Measurements from ENCODE around the gene SPSB4. TPM values are rescaled to one million over a fixed set of nuclear protein-coding genes. Genes with fewer than 3 reads are reported as not detected.
"Not testable (repeated sequence)": the region's sequence is repeated elsewhere in the genome, so short reads cannot be mapped to it uniquely, and the experiment has no call there.

SPSB4 gene
- total and polyA plus RNA-seq, 9 donors: 13.1 to 29.8 (median 26.6) TPM

DNA sequence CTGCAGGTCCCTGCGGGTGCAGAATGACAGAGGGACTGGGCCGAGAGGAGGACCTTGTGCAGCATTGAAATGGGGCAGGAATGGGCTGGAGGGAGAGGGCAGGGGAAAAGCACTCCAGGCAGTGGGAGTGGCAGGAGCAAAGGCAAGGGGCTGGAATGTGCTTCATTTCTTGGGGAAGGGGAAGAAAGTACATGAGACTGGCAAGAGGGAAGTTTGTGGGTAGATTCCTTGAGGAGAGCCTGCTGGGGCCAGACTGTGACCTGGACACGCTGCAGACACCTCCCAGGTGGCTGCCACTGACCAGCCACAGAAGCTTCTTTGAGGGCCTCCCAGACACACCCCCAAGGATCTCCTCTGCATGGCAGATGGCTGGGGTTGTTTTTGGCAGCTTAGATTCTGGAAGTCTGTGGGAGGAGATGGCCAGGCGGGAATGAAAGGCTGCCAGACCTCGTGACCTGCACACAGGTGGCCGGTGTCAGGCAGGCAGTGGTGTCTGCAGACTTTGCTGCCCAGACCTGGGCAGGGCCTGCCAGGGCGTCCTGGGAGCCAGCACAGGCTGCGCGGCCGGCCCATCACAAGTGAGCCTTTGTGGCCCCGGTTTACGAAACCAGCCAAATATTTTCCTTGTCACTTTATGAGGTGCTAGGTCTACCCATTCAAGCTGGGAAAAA is 53.1 kb downstream of the SPSB4 start:
- H3K36me3 ChIP-seq (ENCODE audit: control insufficient read depth, insufficient read depth, low read length): peaks cover 3% of the 10 kb centered on the region
- no peaks in the 10 kb centered on the region for H3K9me3 ChIP-seq (replicated peaks; ENCODE audit: control insufficient read depth, low read depth, low read length)
- H3K4me1 ChIP-seq (ENCODE audit: control insufficient read depth, insufficient read depth, low read length): peaks cover 51% of the 10 kb centered on the region
- DNase-seq: peak; percentile 80
- 26% methylated on average over 10 of the region's 12 CpGs for WGBS (ENCODE audit: insufficient coverage)
- H3K27ac ChIP-seq (ENCODE audit: low read length): peak overlapping the region; percentile 68
- H3K4me3 ChIP-seq (ENCODE audit: low read length): no peak overlapping the region
- no peaks in the 10 kb centered on the region for H3K27me3 ChIP-seq (ENCODE audit: control insufficient read depth, insufficient read depth, low read length)

GRCh38 chr3:141105828-141106628 is 54.9 kb downstream of the SPSB4 start:
- peaks cover 3% of the 10 kb centered on the region for H3K36me3 ChIP-seq (ENCODE audit: control insufficient read depth, insufficient read depth, low read length)
- H3K4me3 ChIP-seq (ENCODE audit: low read length): no peak overlapping the region
- H3K27ac ChIP-seq (ENCODE audit: low read length): no peak overlapping the region
- no peaks in the 10 kb centered on the region for H3K27me3 ChIP-seq (ENCODE audit: control insufficient read depth, insufficient read depth, low read length)
- peaks cover 3% of the 10 kb centered on the region for H3K9me3 ChIP-seq (replicated peaks; ENCODE audit: control insufficient read depth, low read depth, low read length)
- DNase-seq: peak; percentile 95
- WGBS (ENCODE audit: insufficient coverage): 5% methylated on average over 3 of the region's 7 CpGs
- peaks cover 59% of the 10 kb centered on the region for H3K4me1 ChIP-seq (ENCODE audit: control insufficient read depth, insufficient read depth, low read length)

DNA sequence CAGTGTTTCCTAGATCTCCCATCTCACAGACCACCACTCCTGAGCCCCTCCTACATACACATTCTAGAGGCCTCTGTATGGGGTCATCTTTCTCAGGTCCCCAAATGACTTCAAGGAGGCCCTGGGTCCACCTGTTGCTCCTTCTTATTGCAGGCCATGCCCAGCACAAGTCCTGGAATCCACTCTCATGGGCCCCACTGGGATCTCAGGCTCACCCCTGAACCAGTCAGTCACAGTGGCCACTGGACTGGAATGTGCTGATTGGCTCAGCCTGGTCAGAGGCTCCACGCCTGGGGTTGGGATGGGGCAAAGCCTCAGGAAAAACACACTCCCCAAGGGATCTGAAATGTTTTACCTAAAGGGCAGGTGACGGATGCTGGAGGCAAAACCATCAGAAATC is 55.7 kb downstream of the SPSB4 start:
- H3K4me3 ChIP-seq (ENCODE audit: low read length): no peak overlapping the region
- H3K9me3 ChIP-seq (replicated peaks; ENCODE audit: control insufficient read depth, low read depth, low read length): peaks cover 3% of the 10 kb centered on the region
- WGBS (ENCODE audit: insufficient coverage): no CpG with 5 or more reads among the region's 2 CpGs
- no peak overlapping the region for H3K27ac ChIP-seq (ENCODE audit: low read length)
- DNase-seq: no peak
- no peaks in the 10 kb centered on the region for H3K27me3 ChIP-seq (ENCODE audit: control insufficient read depth, insufficient read depth, low read length)
- peaks cover 65% of the 10 kb centered on the region for H3K4me1 ChIP-seq (ENCODE audit: control insufficient read depth, insufficient read depth, low read length)
- H3K36me3 ChIP-seq (ENCODE audit: control insufficient read depth, insufficient read depth, low read length): peaks cover 2% of the 10 kb centered on the region

GRCh38 chr3:141108039-141108438 is 56.9 kb downstream of the SPSB4 start:
- no peak overlapping the region for H3K4me3 ChIP-seq (ENCODE audit: low read length)
- H3K9me3 ChIP-seq (replicated peaks; ENCODE audit: control insufficient read depth, low read depth, low read length): peaks cover 3% of the 10 kb centered on the region
- WGBS (ENCODE audit: insufficient coverage): 72% methylated on average over 6 of the region's 6 CpGs
- peaks cover 2% of the 10 kb centered on the region for H3K36me3 ChIP-seq (ENCODE audit: control insufficient read depth, insufficient read depth, low read length)
- H3K27me3 ChIP-seq (ENCODE audit: control insufficient read depth, insufficient read depth, low read length): no peaks in the 10 kb centered on the region
- peaks cover 67% of the 10 kb centered on the region for H3K4me1 ChIP-seq (ENCODE audit: control insufficient read depth, insufficient read depth, low read length)
- DNase-seq: no peak
- no peak overlapping the region for H3K27ac ChIP-seq (ENCODE audit: low read length)

DNA sequence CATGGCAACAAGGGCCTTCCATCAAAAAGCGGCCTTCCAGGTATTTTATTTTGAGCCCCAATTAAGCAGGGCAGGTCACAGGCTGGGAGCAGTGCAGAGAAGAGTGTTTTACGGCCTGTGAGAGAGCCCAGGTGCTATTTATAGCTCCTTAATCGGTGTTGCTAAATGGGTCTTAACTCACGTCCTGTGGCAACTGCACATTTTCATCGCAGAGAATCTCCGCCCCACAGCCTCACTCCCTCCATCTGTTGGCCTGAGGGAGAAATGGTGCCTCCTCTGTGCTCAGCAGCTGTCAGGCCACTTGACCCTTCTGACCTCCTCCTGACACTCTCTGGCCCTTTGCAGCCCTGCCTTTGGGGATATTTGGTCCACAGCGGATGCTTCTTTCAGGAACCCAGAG is 58.6 kb downstream of the SPSB4 start:
- H3K4me3 ChIP-seq (ENCODE audit: low read length): no peak overlapping the region
- H3K4me1 ChIP-seq (ENCODE audit: control insufficient read depth, insufficient read depth, low read length): peaks cover 56% of the 10 kb centered on the region
- no peaks in the 10 kb centered on the region for H3K27me3 ChIP-seq (ENCODE audit: control insufficient read depth, insufficient read depth, low read length)
- peaks cover 2% of the 10 kb centered on the region for H3K36me3 ChIP-seq (ENCODE audit: control insufficient read depth, insufficient read depth, low read length)
- 51% methylated on average over 6 of the region's 7 CpGs for WGBS (ENCODE audit: insufficient coverage)
- peak; percentile 78 for DNase-seq
- peak overlapping the region; percentile 60 for H3K27ac ChIP-seq (ENCODE audit: low read length)
- peaks cover 3% of the 10 kb centered on the region for H3K9me3 ChIP-seq (replicated peaks; ENCODE audit: control insufficient read depth, low read depth, low read length)

DNA sequence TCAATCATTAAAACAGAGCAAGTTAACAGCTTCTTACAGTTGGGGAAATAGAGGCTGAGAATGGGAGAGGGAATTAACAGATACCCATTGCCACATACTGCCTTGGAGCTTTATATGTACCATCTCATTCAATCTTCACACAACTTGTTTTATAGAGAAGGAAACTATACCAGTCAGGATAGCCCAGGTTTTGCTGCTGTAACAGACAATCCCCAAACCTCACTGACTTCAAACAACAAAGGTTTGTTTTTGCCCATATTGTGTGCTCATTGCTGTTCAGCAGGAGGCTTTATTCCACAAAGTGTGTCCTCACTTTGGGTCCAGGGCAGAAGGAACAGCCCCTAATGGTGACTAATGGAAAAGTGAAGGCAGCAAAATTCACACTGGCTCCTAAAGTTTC is 59.2 kb downstream of the SPSB4 start:
- H3K36me3 ChIP-seq (ENCODE audit: control insufficient read depth, insufficient read depth, low read length): peaks cover 2% of the 10 kb centered on the region
- peaks cover 3% of the 10 kb centered on the region for H3K9me3 ChIP-seq (replicated peaks; ENCODE audit: control insufficient read depth, low read depth, low read length)
- H3K27me3 ChIP-seq (ENCODE audit: control insufficient read depth, insufficient read depth, low read length): no peaks in the 10 kb centered on the region
- no peak for DNase-seq
- H3K4me3 ChIP-seq (ENCODE audit: low read length): no peak overlapping the region
- H3K4me1 ChIP-seq (ENCODE audit: control insufficient read depth, insufficient read depth, low read length): peaks cover 56% of the 10 kb centered on the region
- H3K27ac ChIP-seq (ENCODE audit: low read length): peak overlapping the region; percentile 16

GRCh38 chr3:141111364-141112155 is 60.4 kb downstream of the SPSB4 start:
- H3K9me3 ChIP-seq (replicated peaks; ENCODE audit: control insufficient read depth, low read depth, low read length): peaks cover 3% of the 10 kb centered on the region
- WGBS (ENCODE audit: insufficient coverage): 74% methylated on average over 6 of the region's 12 CpGs
- H3K27me3 ChIP-seq (ENCODE audit: control insufficient read depth, insufficient read depth, low read length): no peaks in the 10 kb centered on the region

DNA sequence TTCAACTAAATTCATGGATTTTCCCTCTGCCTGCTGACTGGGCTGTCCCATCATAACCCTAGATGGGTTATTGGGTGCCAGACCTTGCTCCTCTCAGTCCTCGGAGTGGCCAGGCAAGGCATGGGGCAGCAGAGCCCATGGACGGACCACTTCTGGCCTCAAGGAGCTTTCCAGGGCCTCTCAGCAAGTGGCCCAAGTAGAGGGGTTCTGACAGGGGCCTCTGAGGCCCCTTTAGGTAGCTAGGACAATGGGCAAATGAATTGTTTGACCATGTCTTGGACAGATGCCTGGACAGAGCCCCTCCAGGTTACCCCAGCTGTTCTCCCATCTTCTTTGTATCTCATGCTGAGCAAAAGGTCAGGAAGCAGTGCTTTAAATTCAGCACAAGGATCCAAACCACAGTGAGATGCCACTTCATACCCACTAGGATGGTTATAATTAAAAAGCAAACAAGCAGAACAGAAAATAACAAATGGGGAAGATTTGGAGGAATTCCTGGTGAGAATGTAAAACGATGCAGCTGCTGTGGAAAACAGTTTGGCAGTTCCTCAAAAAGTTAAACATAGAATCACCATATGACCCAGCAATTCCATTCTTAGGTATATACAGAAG is 61.6 kb downstream of the SPSB4 start:
- Histone ChIP-seq H3K27me3 (ENCODE audit: control insufficient read depth, insufficient read depth, low read length) (no peaks in the 10 kb centered on the region), H3K4me1 (ENCODE audit: control insufficient read depth, insufficient read depth, low read length) (peaks cover 56% of the 10 kb centered on the region), H3K27ac (ENCODE audit: low read length) (peak overlapping the region; percentile 66), H3K9me3 (replicated peaks; ENCODE audit: control insufficient read depth, low read depth, low read length) (peaks cover 3% of the 10 kb centered on the region), H3K36me3 (ENCODE audit: control insufficient read depth, insufficient read depth, low read length) (peaks cover 2% of the 10 kb centered on the region), H3K4me3 (ENCODE audit: low read length) (no peak overlapping the region)
- DNase-seq: peak; percentile 56
- WGBS (ENCODE audit: insufficient coverage): no CpG with 5 or more reads among the region's 3 CpGs

More at GRCh38 chr3:141111364-141112155, 60.4 kb downstream of the SPSB4 start:
- Histone ChIP-seq H3K27ac (ENCODE audit: low read length) (no peak overlapping the region), H3K4me1 (ENCODE audit: control insufficient read depth, insufficient read depth, low read length) (peaks cover 55% of the 10 kb centered on the region), H3K4me3 (ENCODE audit: low read length) (no peak overlapping the region), H3K36me3 (ENCODE audit: control insufficient read depth, insufficient read depth, low read length) (peaks cover 2% of the 10 kb centered on the region)
- DNase-seq: peak; percentile 47

DNA sequence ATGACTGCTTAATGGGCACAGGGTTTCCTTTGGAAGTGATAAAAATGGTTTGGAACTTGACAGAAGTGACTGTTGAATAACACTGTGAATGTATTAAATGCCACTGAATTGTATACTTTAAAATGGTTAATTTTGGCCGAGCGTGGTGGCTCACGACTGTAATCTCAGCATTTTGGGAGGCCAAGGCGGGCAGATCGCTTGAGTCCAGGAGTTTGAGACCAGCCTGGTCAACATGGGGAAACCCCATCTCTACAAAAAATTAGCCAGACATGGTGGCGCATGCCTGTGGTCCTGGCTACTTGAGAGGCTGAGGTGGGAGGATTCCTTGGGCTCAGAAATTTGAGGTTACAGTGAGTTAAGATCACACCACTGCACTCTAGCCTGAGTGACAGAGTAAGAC is 62.5 kb downstream of the SPSB4 start:
- not testable (repeated sequence) for H3K27ac ChIP-seq (ENCODE audit: low read length); H3K9me3 ChIP-seq (replicated peaks; ENCODE audit: control insufficient read depth, low read depth, low read length); DNase-seq; H3K4me3 ChIP-seq (ENCODE audit: low read length); H3K36me3 ChIP-seq (ENCODE audit: control insufficient read depth, insufficient read depth, low read length); H3K27me3 ChIP-seq (ENCODE audit: control insufficient read depth, insufficient read depth, low read length)
- WGBS (ENCODE audit: insufficient coverage): 96% methylated on average over 4 of the region's 6 CpGs
- H3K4me1 ChIP-seq (ENCODE audit: control insufficient read depth, insufficient read depth, low read length): peaks cover 49% of the 10 kb centered on the region

Data from muscle of leg (tissue), 11 donors.